Memory B cell (primary cell): Measurements from ENCODE around the gene COX4I1.
A peak's percentile ranks its signal among the peaks of the same experiment; 100 is the strongest.

Experiments used
- ATAC-seq: fragments of 150-1000 bp; cut with Tn5 transposase; 2 replicates; pipeline ENCODE4 v1.10.0; 2021; ENCODE audit warnings: low read depth, mild to moderate bottlenecking, moderate library complexity
- DNase-seq, 2 donors: peaks; one replicate each; pipeline ENCODE4 v3.0.0; 2022; ENCODE audit warnings: low spot score in 2 of 2
- H3K27ac Mint-ChIP-seq: one replicate; pipeline ENCODE4 v1.8.0; 2022; ENCODE audit warnings: mild to moderate bottlenecking, moderate library complexity, mixed read lengths
- H3K27me3 Mint-ChIP-seq: one replicate; pipeline ENCODE4 v1.8.0; 2022; ENCODE audit warnings: mixed read lengths
- H3K36me3 Mint-ChIP-seq: one replicate; pipeline ENCODE4 v1.8.0; 2022; ENCODE audit warnings: mild to moderate bottlenecking, mixed read lengths
- H3K4me1 Mint-ChIP-seq: one replicate; pipeline ENCODE4 v1.8.0; 2022; ENCODE audit warnings: mixed read lengths
- H3K4me3 Mint-ChIP-seq: one replicate; pipeline ENCODE4 v1.8.0; 2022; ENCODE audit warnings: mild to moderate bottlenecking, moderate library complexity, mixed read lengths
- H3K9me3 Mint-ChIP-seq: one replicate; pipeline ENCODE4 v1.8.0; 2022; ENCODE audit warnings: mixed read lengths

Gene COX4I1

GRCh38 chr16:85759136-85759535 lies 40.4 kb upstream of the COX4I1 start:
- Mint-ChIP-seq H3K27ac (peak overlapping the region; percentile 51), H3K9me3 (peaks cover 2% of the 10 kb centered on the region), H3K4me3 (peak overlapping the region; percentile 40), H3K36me3 (no peaks in the 10 kb centered on the region), H3K27me3 (no peaks in the 10 kb centered on the region), H3K4me1 (peaks cover 51% of the 10 kb centered on the region)
- DNase-seq: peak in 1 of 2 donors; percentile 48
- peak; percentile 21 for ATAC-seq

GRCh38 chr16:85759631-85760419 lies 39.7 kb upstream of the COX4I1 start:
- Mint-ChIP-seq H3K9me3 (peaks cover 2% of the 10 kb centered on the region), H3K27me3 (no peaks in the 10 kb centered on the region), H3K27ac (peak overlapping the region; percentile 65), H3K4me3 (peak overlapping the region; percentile 55), H3K36me3 (no peaks in the 10 kb centered on the region), H3K4me1 (peaks cover 45% of the 10 kb centered on the region)
- ATAC-seq (no peak), DNase-seq (peak; percentile 54 to 65)

- Mint-ChIP-seq H3K27me3 (no peaks in the 10 kb centered on the region), H3K9me3 (peaks cover 2% of the 10 kb centered on the region), H3K4me3 (no peak overlapping the region), H3K27ac (no peak overlapping the region), H3K4me1 (peaks cover 35% of the 10 kb centered on the region), H3K36me3 (no peaks in the 10 kb centered on the region)
- DNase-seq (no peak), ATAC-seq (no peak)
Measured at GRCh38 chr16:85761861-85762260, 37.6 kb upstream of the COX4I1 start.

GRCh38 chr16:85762970-85763369 lies 36.5 kb upstream of the COX4I1 start:
- ATAC-seq (no peak), DNase-seq (no peak)
- no peak overlapping the region for H3K27ac Mint-ChIP-seq
- no peak overlapping the region for H3K4me3 Mint-ChIP-seq
- H3K9me3 Mint-ChIP-seq: peaks cover 2% of the 10 kb centered on the region
- no peaks in the 10 kb centered on the region for H3K36me3 Mint-ChIP-seq
- H3K27me3 Mint-ChIP-seq: no peaks in the 10 kb centered on the region
- H3K4me1 Mint-ChIP-seq: peaks cover 27% of the 10 kb centered on the region

GRCh38 chr16:85763616-85764015 lies 35.9 kb upstream of the COX4I1 start:
- ATAC-seq (no peak), DNase-seq (no peak)
- no peaks in the 10 kb centered on the region for H3K36me3 Mint-ChIP-seq
- H3K9me3 Mint-ChIP-seq: peaks cover 2% of the 10 kb centered on the region
- H3K27ac Mint-ChIP-seq: no peak overlapping the region
- no peak overlapping the region for H3K4me3 Mint-ChIP-seq
- H3K4me1 Mint-ChIP-seq: peaks cover 25% of the 10 kb centered on the region
- H3K27me3 Mint-ChIP-seq: no peaks in the 10 kb centered on the region

GRCh38 chr16:85765211-85765610 lies 34.3 kb upstream of the COX4I1 start:
- H3K36me3 Mint-ChIP-seq: no peaks in the 10 kb centered on the region
- peaks cover 12% of the 10 kb centered on the region for H3K4me1 Mint-ChIP-seq
- no peaks in the 10 kb centered on the region for H3K9me3 Mint-ChIP-seq
- ATAC-seq (no peak), DNase-seq (no peak)
- H3K27ac Mint-ChIP-seq: no peak overlapping the region
- H3K4me3 Mint-ChIP-seq: no peak overlapping the region
- H3K27me3 Mint-ChIP-seq: no peaks in the 10 kb centered on the region

- Mint-ChIP-seq H3K36me3 (no peaks in the 10 kb centered on the region), H3K4me1 (peaks cover 12% of the 10 kb centered on the region), H3K9me3 (no peaks in the 10 kb centered on the region), H3K4me3 (no peak overlapping the region), H3K27me3 (no peaks in the 10 kb centered on the region), H3K27ac (no peak overlapping the region)
- no peak for DNase-seq
- no peak for ATAC-seq
Measured at GRCh38 chr16:85765767-85766166, 33.7 kb upstream of the COX4I1 start.

- peaks cover 4% of the 10 kb centered on the region for H3K4me1 Mint-ChIP-seq
- H3K4me3 Mint-ChIP-seq: no peak overlapping the region
- no peak for DNase-seq
- no peaks in the 10 kb centered on the region for H3K9me3 Mint-ChIP-seq
- H3K36me3 Mint-ChIP-seq: no peaks in the 10 kb centered on the region
- no peak for ATAC-seq
- H3K27me3 Mint-ChIP-seq: no peaks in the 10 kb centered on the region
- no peak overlapping the region for H3K27ac Mint-ChIP-seq
Measured at GRCh38 chr16:85767531-85767930, 32.0 kb upstream of the COX4I1 start.

- Mint-ChIP-seq H3K36me3 (no peaks in the 10 kb centered on the region), H3K27ac (no peak overlapping the region), H3K4me1 (peaks cover 4% of the 10 kb centered on the region), H3K4me3 (no peak overlapping the region), H3K27me3 (no peaks in the 10 kb centered on the region), H3K9me3 (no peaks in the 10 kb centered on the region)
- DNase-seq: no peak
- no peak for ATAC-seq
Measured at GRCh38 chr16:85768199-85768598, 31.3 kb upstream of the COX4I1 start.

GRCh38 chr16:85770741-85771140 lies 28.8 kb upstream of the COX4I1 start:
- Mint-ChIP-seq H3K4me1 (peaks cover 2% of the 10 kb centered on the region), H3K36me3 (no peaks in the 10 kb centered on the region), H3K9me3 (no peaks in the 10 kb centered on the region), H3K4me3 (no peak overlapping the region), H3K27me3 (no peaks in the 10 kb centered on the region), H3K27ac (no peak overlapping the region)
- no peak for DNase-seq
- no peak for ATAC-seq

GRCh38 chr16:85773044-85773443 lies 26.5 kb upstream of the COX4I1 start:
- H3K27me3 Mint-ChIP-seq: no peaks in the 10 kb centered on the region
- no peaks in the 10 kb centered on the region for H3K4me1 Mint-ChIP-seq
- peaks cover 1% of the 10 kb centered on the region for H3K36me3 Mint-ChIP-seq
- no peak overlapping the region for H3K4me3 Mint-ChIP-seq
- no peak overlapping the region for H3K27ac Mint-ChIP-seq
- ATAC-seq (no peak), DNase-seq (no peak)
- no peaks in the 10 kb centered on the region for H3K9me3 Mint-ChIP-seq

GRCh38 chr16:85774136-85774535 lies 25.4 kb upstream of the COX4I1 start:
- Mint-ChIP-seq H3K9me3 (no peaks in the 10 kb centered on the region), H3K4me1 (no peaks in the 10 kb centered on the region), H3K36me3 (peaks cover 1% of the 10 kb centered on the region), H3K27ac (no peak overlapping the region), H3K4me3 (no peak overlapping the region), H3K27me3 (no peaks in the 10 kb centered on the region)
- ATAC-seq: no peak
- no peak for DNase-seq

GRCh38 chr16:85774811-85775210 lies 24.7 kb upstream of the COX4I1 start:
- ATAC-seq (no peak), DNase-seq (no peak)
- Mint-ChIP-seq H3K4me1 (no peaks in the 10 kb centered on the region), H3K9me3 (no peaks in the 10 kb centered on the region), H3K27me3 (no peaks in the 10 kb centered on the region), H3K27ac (no peak overlapping the region), H3K4me3 (no peak overlapping the region), H3K36me3 (peaks cover 4% of the 10 kb centered on the region)

- ATAC-seq (no peak), DNase-seq (no peak)
- no peaks in the 10 kb centered on the region for H3K9me3 Mint-ChIP-seq
Measured at GRCh38 chr16:85777583-85778310, 21.7 kb upstream of the COX4I1 start.

More at GRCh38 chr16:85777583-85778310, 21.7 kb upstream of the COX4I1 start:
- Mint-ChIP-seq H3K27me3 (no peaks in the 10 kb centered on the region), H3K4me3 (no peak overlapping the region), H3K36me3 (peaks cover 14% of the 10 kb centered on the region), H3K4me1 (no peaks in the 10 kb centered on the region), H3K27ac (no peak overlapping the region)
